HepG2 (cell line): ENCODE measurements around the gene MYO10. TPM values are rescaled to one million over a fixed set of nuclear protein-coding genes. Genes with fewer than 3 reads are reported as not detected.

Source experiments
- ATAC-seq: fragments of 200-7000 bp; cut with Tn5 transposase; 3 replicates; pipeline ENCODE4 v1.9.1; 2020; ENCODE audit warnings: mild to moderate bottlenecking, moderate library complexity
- BruUV-seq: library from RNA; stranded (reverse); fragments of 400-500 nt; replicated peaks from 2 replicates; lab custom pipeline; 2021; lab: Mats Ljungman, UMichigan
- CTCF ChIA-PET: fragments of 300-600 bp; formaldehyde crosslinking; extraction: SDS; loops from one replicate; lab custom pipeline; 2021; ENCODE audit warnings: low total read pairs, inconsistent platforms, low intra/inter-chr PET ratio; lab: Yijun Ruan, JAX
- POLR2A ChIA-PET: fragments of 350-600 bp; sonication (Branson Sonifier 250); formaldehyde crosslinking; loops from one replicate; lab custom pipeline; 2020; ENCODE audit warnings: antibody characterized with exemption, inconsistent platforms; lab: Yijun Ruan, JAX
- DNase-seq: peaks from one replicate; pipeline ENCODE4 v3.0.0-alpha.2; 2015; ENCODE audit warnings: low spot score
- FAIRE-seq: peaks from 3 replicates; lab custom pipeline; 2011; peaks lifted over from hg19 to GRCh38; lab: Jason Lieb, UNC
- H2AFZ ChIP-seq: one replicate; pipeline ENCODE4 v1.6.1; 2011; ENCODE audit warnings: low read length, inconsistent platforms
- H3K27ac ChIP-seq: fragments of 300-600 bp; 3 replicates; pipeline ENCODE4 v1.8.0; 2011; ENCODE audit warnings: mixed run types, mild to moderate bottlenecking, mixed read lengths, low read length, inconsistent platforms; ENCODE audit not compliant: insufficient read depth; ENCODE audit errors: extremely low read length
- H3K27me3 ChIP-seq, 2 experiments: fragments of 200-600 bp in 1 of 2; 2 replicates in 1 of 2; 3 replicates in 1 of 2; pipeline versions ENCODE4 v1.6.0 to v1.8.0; 2011; ENCODE audit warnings: low read length in 2 of 2, mild to moderate bottlenecking in 2 of 2, moderate library complexity in 2 of 2, inconsistent platforms in 1 of 2; ENCODE audit not compliant: insufficient read depth in 2 of 2, control insufficient read depth in 1 of 2
- H3K36me3 ChIP-seq, 2 experiments: fragments of 200-600 bp in 1 of 2; replicated peaks in 1 of 2; 2 replicates in 1 of 2; 3 replicates in 1 of 2; pipeline versions ENCODE4 v1.5.1 to v1.8.0; 2011; ENCODE audit warnings: low read length in 2 of 2, inconsistent platforms in 1 of 2; ENCODE audit not compliant: insufficient read depth in 2 of 2, control insufficient read depth in 1 of 2
- H3K4me1 ChIP-seq: 2 replicates; pipeline ENCODE4 v1.5.1; 2012; ENCODE audit warnings: low read length, inconsistent platforms; ENCODE audit not compliant: insufficient read depth
- H3K4me2 ChIP-seq: 2 replicates; pipeline ENCODE4 v1.6.0; 2011; ENCODE audit warnings: low read depth, low read length, inconsistent platforms
- H3K4me3 ChIP-seq, 3 experiments: fragments of 200-600 bp in 1 of 3; sonication (generic), shearing (Covaris generic) in 1 of 3; replicated peaks in 1 of 3; 2 replicates each; pipeline ENCODE4 v1.5.1; 2011 to 2016; ENCODE audit warnings: low read length in 3 of 3, inconsistent platforms in 2 of 3, low read depth in 2 of 3, mild to moderate bottlenecking in 2 of 3, control low read depth in 1 of 3, mixed read lengths in 1 of 3; ENCODE audit not compliant: insufficient read depth in 1 of 3
- H3K79me2 ChIP-seq: one replicate; pipeline ENCODE4 v1.6.1; 2011; ENCODE audit warnings: low read length, inconsistent platforms; ENCODE audit not compliant: insufficient read depth
- H3K9ac ChIP-seq: 2 replicates; pipeline ENCODE4 v1.6.0; 2011; ENCODE audit warnings: mild to moderate bottlenecking, low read depth, low read length, inconsistent platforms; ENCODE audit not compliant: insufficient read depth
- H3K9me3 ChIP-seq: 2 replicates; pipeline ENCODE4 v1.5.1; 2012; ENCODE audit warnings: mild to moderate bottlenecking, low read length
- H4K20me1 ChIP-seq: 2 replicates; pipeline ENCODE4 v1.6.0; 2011; ENCODE audit warnings: inconsistent platforms, mild to moderate bottlenecking, low read length, moderate library complexity; ENCODE audit not compliant: insufficient read depth
- ARID4A ChIP-seq: sonication (generic); formaldehyde crosslinking; IDR thresholded peaks from 2 replicates; pipeline ENCODE4 v1.5.0; 2020; ENCODE audit warnings: mild to moderate bottlenecking, missing genetic modification reagents, borderline replicate concordance
- DNMT3B ChIP-seq: conservative IDR thresholded peaks from 2 replicates; pipeline ENCODE4 v1.6.1; 2016; ENCODE audit warnings: missing biosample characterization, control low read depth
- EHMT2 ChIP-seq: fragments of 200-600 bp; sonication (generic); IDR thresholded peaks from 2 replicates; pipeline ENCODE4 v1.7.0; 2017; ENCODE audit warnings: antibody characterized with exemption, low read depth, low read length, borderline replicate concordance
- GATAD2A ChIP-seq: IDR thresholded peaks from 2 replicates; pipeline ENCODE4 v1.6.1; 2016
- HNF4G ChIP-seq, 2 experiments: sonication (generic) in 1 of 2; formaldehyde crosslinking in 1 of 2; IDR thresholded peaks; 2 replicates each; pipeline versions ENCODE4 v1.4.0 to v1.6.1; 2011 to 2020; ENCODE audit warnings: borderline replicate concordance in 2 of 2, low read depth in 2 of 2, mild to moderate bottlenecking in 2 of 2, low read length in 1 of 2, missing genetic modification reagents in 1 of 2, moderate library complexity in 1 of 2
- IKZF5 ChIP-seq: IDR thresholded peaks from 2 replicates; pipeline ENCODE4 v1.6.1; 2018; ENCODE audit warnings: missing genetic modification reagents, mild to moderate bottlenecking, missing compliant biosample characterization
- ZBTB4 ChIP-seq: sonication (generic); formaldehyde crosslinking; IDR thresholded peaks from 2 replicates; pipeline ENCODE4 v1.4.0; 2020; ENCODE audit warnings: missing genetic modification reagents, mild to moderate bottlenecking, borderline replicate concordance
- ZBTB44 ChIP-seq: sonication (generic); formaldehyde crosslinking; IDR thresholded peaks from 2 replicates; pipeline ENCODE4 v1.4.0; 2020; ENCODE audit warnings: missing genetic modification reagents
- ZNF431 ChIP-seq: sonication (generic); formaldehyde crosslinking; IDR thresholded peaks from 2 replicates; pipeline ENCODE4 v1.9.0; 2022; ENCODE audit warnings: missing genetic modification reagents, low read depth, mild to moderate bottlenecking, borderline replicate concordance
- ZNF503 ChIP-seq: sonication (generic); formaldehyde crosslinking; IDR thresholded peaks from 2 replicates; pipeline ENCODE4 v1.4.0; 2020; ENCODE audit warnings: missing genetic modification reagents
- WGBS: methylation state at CpG from one replicate; pipeline ENCODE4 v1.1.6; 2017; ENCODE audit warnings: low lambda C conversion rate; 5-methylcytosine and 5-hydroxymethylcytosine counted together
- in situ Hi-C: cut with HindIII; loops from 2 replicates; pipeline ENCODE4 v1.10.0; 2017; ENCODE audit warnings: low pct_unique_long_range_greater_than_20kb; ENCODE audit not compliant: extremely low pct_ligation_motif_present
- intact Hi-C: fragments of 100-400 bp; cut with micrococcal nuclease; formaldehyde crosslinking; loops from one replicate; pipeline ENCODE4 v1.10.0; 2022; ENCODE audit not compliant: unreplicated experiment
- polyA plus RNA-seq, 8 experiments: library from polyadenylated mRNA; depleted of rRNA in 3 of 8; stranded (reverse) in 7 of 8; unstranded in 1 of 8; fragments of >200 nt; fragmentation: Illumina TruSeq in 4 of 8; extraction: Trizol in 4 of 8; gene quantifications; 2 replicates each; pipeline versions ENCODE4 v1.2.1 to v1.2.3, GENCODE V29; 2011 to 2016; ENCODE audit warnings: low read depth in 4 of 8, missing spikeins in 1 of 8, mixed read lengths in 1 of 8; ENCODE audit not compliant: insufficient read depth in 1 of 8
- total RNA-seq, 5 experiments: library from RNA; depleted of rRNA; stranded (reverse); fragments of >200 nt; fragmentation: Illumina TruSeq; extraction: Trizol; gene quantifications; 2 replicates each; pipeline ENCODE4 v1.2.3, GENCODE V29; 2016; ENCODE audit warnings: low read depth in 1 of 5

The MYO10 gene
- total and polyA plus RNA-seq, 2 of the 13 experiments (the other 11 are each of a cell fraction or from before 2014, with no cell fraction given), result 4.5 to 14.0 TPM

GRCh38 chr5:16983022-16983639 lies 47.0 kb upstream of the MYO10 start:
- Histone ChIP-seq H3K9me3 (no peaks in the 10 kb centered on the region), H3K27me3 (no peaks in the 10 kb centered on the region), H3K27ac (no peak overlapping the region), H3K79me2 (no peaks in the 10 kb centered on the region), H3K4me1 (peaks cover 9% of the 10 kb centered on the region), H2AFZ (peak overlapping the region; percentile 90), H3K4me2 (peak overlapping the region; percentile 93), H4K20me1 (no peaks in the 10 kb centered on the region), H3K9ac (0 out of 2 replicates have a peak overlapping the region, but pooled peaks have one; percentile 31), H3K36me3 (no peaks in the 10 kb centered on the region), H3K4me3 (peak overlapping the region; percentile 52 to 64 (median 61))
- intact Hi-C loops, result no loop called here
- in situ Hi-C loops, result no loop called here
- ChIA-PET CTCF (no interaction called here), POLR2A (no interaction called here)
- ATAC-seq, result peak; percentile 83
- peak; percentile 53 for FAIRE-seq
- no TSS peak for BruUV-seq
- peak; percentile 68 for DNase-seq
- WGBS, result under 1% methylated on average over 9 of the region's 9 CpGs
- TF ChIP-seq IKZF5 (no peak), ZBTB4 (no peak), ZNF431 (CRISPR knock-in tag) (no peak), GATAD2A (CRISPR knock-in tag) (peak; percentile 17; the same call in 1 of the 2 replicates), EHMT2 (peak; percentile 59), DNMT3B (CRISPR knock-in tag) (no peak), ZNF503 (no peak), ARID4A (CRISPR knock-in tag) (no peak), HNF4G (IDR thresholded peaks at IDR 0.05; ENCODE audit: borderline replicate concordance, low read depth, low read length) (peak; percentile 52), HNF4G (CRISPR knock-in tag; IDR thresholded peaks at IDR 0.05; ENCODE audit: borderline replicate concordance, low read depth) (no peak), ZBTB44 (CRISPR knock-in tag) (no peak)
